SU-DHL-6 (cell line): Measurements from ENCODE around the gene KISS1.

Experiments used
- H2AFZ ChIP-seq: fragments of 200-600 bp; sonication (generic); 2 replicates; pipeline ENCODE4 v1.6.1; 2014; ENCODE audit warnings: low read depth, mild to moderate bottlenecking, moderate library complexity, mixed read lengths, antibody characterized with exemption, low read length; ENCODE audit not compliant: severe bottlenecking
- H3F3A ChIP-seq: fragments of 200-600 bp; shearing (Covaris generic); 2 replicates; pipeline ENCODE4 v1.6.0; 2016; ENCODE audit warnings: antibody characterized with exemption, mild to moderate bottlenecking; ENCODE audit not compliant: insufficient read depth
- H3K27ac ChIP-seq: fragments of 200-600 bp; sonication (generic); 2 replicates; pipeline ENCODE4 v1.5.1; 2016; ENCODE audit warnings: low read depth, mild to moderate bottlenecking, low read length, moderate library complexity, mixed read lengths
- H3K27me3 ChIP-seq: fragments of 200-600 bp; sonication (generic), shearing (Covaris generic); 2 replicates; pipeline ENCODE4 v1.6.0; 2014; ENCODE audit warnings: mild to moderate bottlenecking, low read length
- H3K36me3 ChIP-seq: fragments of 200-600 bp; sonication (generic); 2 replicates; pipeline ENCODE4 v1.6.1; 2014; ENCODE audit warnings: mild to moderate bottlenecking, low read length, mixed read lengths
- H3K4me2 ChIP-seq: fragments of 300-600, 200-600 bp; shearing (Covaris generic), sonication (generic); 2 replicates; pipeline ENCODE4 v1.6.0; 2014; ENCODE audit warnings: low read length, low read depth, mild to moderate bottlenecking; ENCODE audit not compliant: poor library complexity, severe bottlenecking
- H3K4me3 ChIP-seq: fragments of 200-600 bp; sonication (generic); 2 replicates; pipeline ENCODE4 v1.5.1; 2014; ENCODE audit warnings: antibody characterized with exemption, low read length, mild to moderate bottlenecking, mixed read lengths; ENCODE audit not compliant: insufficient read depth, poor library complexity, severe bottlenecking
- H3K79me2 ChIP-seq: fragments of 200-600 bp; sonication (generic); 2 replicates; pipeline ENCODE4 v1.6.1; 2014; ENCODE audit warnings: mild to moderate bottlenecking, low read length, moderate library complexity; ENCODE audit not compliant: insufficient read depth
- H3K9ac ChIP-seq: fragments of 200-600 bp; sonication (generic); 2 replicates; pipeline ENCODE4 v1.7.0; 2014; ENCODE audit warnings: mild to moderate bottlenecking, low read length
- H3K9me2 ChIP-seq: fragments of 200-600 bp; sonication (generic); replicated peaks from 2 replicates; pipeline ENCODE4 v1.6.1; 2014; ENCODE audit warnings: low read length; ENCODE audit not compliant: insufficient read depth
- H3K9me3 ChIP-seq: fragments of 200-600 bp; sonication (generic); 2 replicates; pipeline ENCODE4 v1.6.1; 2014; ENCODE audit warnings: low read length, mixed read lengths; ENCODE audit not compliant: insufficient read depth
- H4K20me1 ChIP-seq: fragments of 200-600 bp; sonication (generic); 2 replicates; pipeline ENCODE4 v1.6.1; 2014; ENCODE audit warnings: low read depth, mild to moderate bottlenecking, antibody characterized with exemption, low read length, moderate library complexity, mixed read lengths
- CTCF ChIP-seq: fragments of 200-600 bp; sonication (generic); IDR thresholded peaks from one replicate; pipeline ENCODE4 v1.5.1; 2017; ENCODE audit warnings: antibody characterized with exemption, mild to moderate bottlenecking, low read length, moderate library complexity; ENCODE audit not compliant: insufficient read depth, poor library complexity, severe bottlenecking
- EZH2phosphoT487 ChIP-seq: fragments of 200-600 bp; sonication (generic), shearing (Covaris generic); conservative IDR thresholded peaks from 2 replicates; pipeline ENCODE4 v1.6.1; 2018; ENCODE audit warnings: mild to moderate bottlenecking, antibody characterized with exemption, low read length, moderate library complexity, mixed read lengths

Gene KISS1

GRCh38 chr1:204190212-204191211 lies 5.8 kb downstream of the KISS1 start:
- H3K4me3 ChIP-seq = no peak overlapping the region
- no peaks in the 10 kb centered on the region for H3F3A ChIP-seq
- H3K9me3 ChIP-seq = no peaks in the 10 kb centered on the region
- H2AFZ ChIP-seq = no peak overlapping the region
- H4K20me1 ChIP-seq = no peaks in the 10 kb centered on the region
- H3K27me3 ChIP-seq = no peaks in the 10 kb centered on the region
- no peak overlapping the region for H3K27ac ChIP-seq
- H3K9ac ChIP-seq = no peak overlapping the region
- H3K36me3 ChIP-seq = no peaks in the 10 kb centered on the region
- no peak overlapping the region for H3K4me2 ChIP-seq
- TF ChIP-seq EZH2phosphoT487 (no peak), CTCF (no peak)
- H3K79me2 ChIP-seq = no peaks in the 10 kb centered on the region
- no peaks in the 10 kb centered on the region for H3K9me2 ChIP-seq

GRCh38 chr1:204188959-204189639 lies 7.2 kb downstream of the KISS1 start:
- Histone ChIP-seq H3K79me2 (no peaks in the 10 kb centered on the region), H3F3A (no peaks in the 10 kb centered on the region), H3K27me3 (no peaks in the 10 kb centered on the region), H3K9me3 (no peaks in the 10 kb centered on the region), H3K36me3 (no peaks in the 10 kb centered on the region), H3K9ac (no peak overlapping the region), H2AFZ (no peak overlapping the region), H3K4me3 (no peak overlapping the region), H3K9me2 (no peaks in the 10 kb centered on the region), H3K27ac (no peak overlapping the region), H4K20me1 (no peaks in the 10 kb centered on the region), H3K4me2 (no peak overlapping the region)
- TF ChIP-seq EZH2phosphoT487 (no peak), CTCF (no peak)

GRCh38 chr1:204186597-204186996 lies 9.7 kb downstream of the KISS1 start:
- Histone ChIP-seq H3K4me2 (no peak overlapping the region), H3K9me2 (no peaks in the 10 kb centered on the region), H3K9ac (no peak overlapping the region), H3K9me3 (no peaks in the 10 kb centered on the region), H3K4me3 (no peak overlapping the region), H3K27ac (no peak overlapping the region), H3K27me3 (no peaks in the 10 kb centered on the region), H3F3A (no peaks in the 10 kb centered on the region), H4K20me1 (no peaks in the 10 kb centered on the region), H3K79me2 (no peaks in the 10 kb centered on the region), H2AFZ (no peak overlapping the region), H3K36me3 (no peaks in the 10 kb centered on the region)
- TF ChIP-seq CTCF (no peak), EZH2phosphoT487 (no peak)
